SK-N-SH (cell line): ENCODE data around the gene RNF130. TPM values are rescaled to one million over a fixed set of nuclear protein-coding genes. Genes with fewer than 3 reads are reported as not detected.

ENCODE experiments used
- CTCF ChIA-PET: fragments of 300-600, 350-600 bp; formaldehyde crosslinking; extraction: SDS; loops from one replicate; lab custom pipeline; 2021; lab: Yijun Ruan, JAX
- POLR2A ChIA-PET: fragments of 350-600 bp; sonication (Branson Sonifier 250); formaldehyde crosslinking; extraction: SDS; loops from one replicate; lab custom pipeline; 2020; ENCODE audit warnings: antibody characterized with exemption, inconsistent platforms; lab: Yijun Ruan, JAX
- DNase-seq: peaks from one replicate; pipeline ENCODE4 v3.0.0; 2012
- H2AFZ ChIP-seq: fragments of 200-600 bp; sonication (generic); 2 replicates; pipeline ENCODE4 v1.8.1; 2016; ENCODE audit warnings: antibody characterized with exemption, mild to moderate bottlenecking, low read depth
- H3F3A ChIP-seq: fragments of 200-600 bp; sonication (generic); replicated peaks from 2 replicates; pipeline ENCODE3; 2016; ENCODE audit warnings: antibody characterized with exemption, mild to moderate bottlenecking; ENCODE audit not compliant: insufficient read depth
- H3K27ac ChIP-seq, 2 experiments: fragments of 200-500 bp in 1 of 2; fragments of 200-600 bp in 1 of 2; sonication (Bioruptor generic) in 1 of 2; sonication (generic), shearing (Covaris generic) in 1 of 2; 2 replicates each; pipeline versions ENCODE4 v1.5.1 to v1.6.1; 2014 to 2016; ENCODE audit warnings: low read depth in 2 of 2, inconsistent platforms in 1 of 2, low read length in 1 of 2, mild to moderate bottlenecking in 1 of 2, mixed read lengths in 1 of 2
- H3K27me3 ChIP-seq: fragments of 200-600 bp; sonication (generic), shearing (Covaris generic); 2 replicates; pipeline ENCODE4 v1.6.1; 2016; ENCODE audit warnings: mixed run types; ENCODE audit not compliant: insufficient read depth
- H3K36me3 ChIP-seq, 2 experiments: fragments of 200-500 bp in 1 of 2; fragments of 200-600 bp in 1 of 2; sonication (Bioruptor generic) in 1 of 2; sonication (generic) in 1 of 2; replicated peaks in 1 of 2; 2 replicates each; pipeline versions ENCODE3 to v1.5.1; 2014 to 2016; ENCODE audit warnings: low read length in 1 of 2, mild to moderate bottlenecking in 1 of 2; ENCODE audit not compliant: insufficient read depth in 2 of 2, control insufficient read depth in 1 of 2
- H3K4me1 ChIP-seq, 2 experiments: fragments of 200-500 bp in 1 of 2; fragments of 200-600 bp in 1 of 2; sonication (Bioruptor generic) in 1 of 2; sonication (generic), shearing (Covaris generic) in 1 of 2; 2 replicates each; pipeline versions ENCODE4 v1.5.1 to v1.6.1; 2014 to 2016; ENCODE audit warnings: low read depth in 1 of 2, low read length in 1 of 2, mixed run types in 1 of 2; ENCODE audit not compliant: insufficient read depth in 2 of 2, control insufficient read depth in 1 of 2
- H3K4me2 ChIP-seq: fragments of 200-600 bp; sonication (generic), shearing (Covaris generic); 2 replicates; pipeline ENCODE4 v1.6.1; 2017; ENCODE audit warnings: mixed run types
- H3K4me3 ChIP-seq, 2 experiments: fragments of 200-500 bp in 1 of 2; fragments of 200-600 bp in 1 of 2; sonication (Bioruptor generic) in 1 of 2; sonication (generic), shearing (Covaris generic) in 1 of 2; 2 replicates each; pipeline versions ENCODE4 v1.5.1 to v1.8.1; 2014 to 2016; ENCODE audit warnings: low read depth in 2 of 2, inconsistent platforms in 1 of 2, low read length in 1 of 2, mild to moderate bottlenecking in 1 of 2, mixed read lengths in 1 of 2, moderate library complexity in 1 of 2
- H3K79me2 ChIP-seq: fragments of 200-600 bp; sonication (generic); 2 replicates; pipeline ENCODE4 v1.8.1; 2017; ENCODE audit warnings: mild to moderate bottlenecking; ENCODE audit not compliant: insufficient read depth
- H3K9ac ChIP-seq: fragments of 200-600 bp; sonication (generic); 2 replicates; pipeline ENCODE4 v1.6.1; 2017; ENCODE audit warnings: mixed run types
- H3K9me2 ChIP-seq: fragments of 200-600 bp; sonication (generic); 2 replicates; pipeline ENCODE4 v1.6.1; 2017; ENCODE audit warnings: mixed run types
- H3K9me3 ChIP-seq: fragments of 200-600 bp; sonication (generic); 2 replicates; pipeline ENCODE4 v1.6.1; 2017; ENCODE audit warnings: mixed run types, mild to moderate bottlenecking, moderate library complexity
- H4K20me1 ChIP-seq: fragments of 200-600 bp; sonication (generic); 2 replicates; pipeline ENCODE4 v1.6.1; 2017; ENCODE audit warnings: mild to moderate bottlenecking, mixed run types; ENCODE audit not compliant: insufficient read depth
- FOSL2 ChIP-seq: IDR thresholded peaks from 2 replicates; pipeline ENCODE4 v1.4.0; 2012; ENCODE audit warnings: low read depth, mild to moderate bottlenecking, moderate library complexity, borderline replicate concordance
- FOXM1 ChIP-seq: IDR thresholded peaks from 2 replicates; pipeline ENCODE4 v1.4.0; 2012; ENCODE audit warnings: low read depth, mild to moderate bottlenecking
- MEF2A ChIP-seq: IDR thresholded peaks from 2 replicates; pipeline ENCODE4 v1.4.0; 2012; ENCODE audit warnings: low read depth, borderline replicate concordance
- MXI1 ChIP-seq: IDR thresholded peaks from 2 replicates; pipeline ENCODE4 v1.6.1; 2012; ENCODE audit warnings: mild to moderate bottlenecking, low read depth, low read length, improper control_type of control experiment
- RFX5 ChIP-seq: IDR thresholded peaks from 2 replicates; pipeline ENCODE4 v1.6.1; 2012; ENCODE audit warnings: mild to moderate bottlenecking, improper control_type of control experiment, low read length
- RXRA ChIP-seq: IDR thresholded peaks from 2 replicates; pipeline ENCODE4 v1.4.0; 2012; ENCODE audit warnings: low read depth, mild to moderate bottlenecking, borderline replicate concordance
- SIN3A ChIP-seq: IDR thresholded peaks from 2 replicates; pipeline ENCODE4 v1.6.1; 2012; ENCODE audit warnings: low read depth, mild to moderate bottlenecking, low read length, moderate library complexity, borderline replicate concordance
- SMC3 ChIP-seq: IDR thresholded peaks from 2 replicates; pipeline ENCODE4 v1.6.1; 2012; ENCODE audit warnings: low read depth, low read length, improper control_type of control experiment
- TCF12 ChIP-seq: IDR thresholded peaks from 2 replicates; pipeline ENCODE4 v1.4.0; 2012
- WGBS: methylation state at CpG from one replicate; pipeline ENCODE4 v1.1.6; 2017; ENCODE audit warnings: low lambda C conversion rate; 5-methylcytosine and 5-hydroxymethylcytosine counted together
- polyA plus RNA-seq, 3 experiments: library from polyadenylated mRNA; depleted of rRNA; stranded (reverse); fragments of >200 nt; gene quantifications; 2 replicates each; pipeline ENCODE4 v1.2.3, GENCODE V29; 2012
- TF ChIP-seq, protein P1 (sequence below): fragments of 200-600 bp; sonication (generic); IDR thresholded peaks from 2 replicates; pipeline ENCODE4 v1.6.1; 2017; ENCODE audit warnings: antibody characterized with exemption, mild to moderate bottlenecking, moderate library complexity
- TF ChIP-seq, protein P2 (sequence below): IDR thresholded peaks from 2 replicates; pipeline ENCODE4 v1.4.0; 2012; ENCODE audit warnings: low read depth
- TF ChIP-seq, protein P3 (sequence below): IDR thresholded peaks from 2 replicates; pipeline ENCODE4 v1.4.0; 2012; ENCODE audit warnings: low read depth, borderline replicate concordance
- TF ChIP-seq, protein P4 (sequence below): IDR thresholded peaks from 2 replicates; pipeline ENCODE4; 2012

Gene RNF130
- polyA plus RNA-seq, 1 of the 3 experiments (the other 2 are of a cell fraction), result 41.4 TPM

DNA sequence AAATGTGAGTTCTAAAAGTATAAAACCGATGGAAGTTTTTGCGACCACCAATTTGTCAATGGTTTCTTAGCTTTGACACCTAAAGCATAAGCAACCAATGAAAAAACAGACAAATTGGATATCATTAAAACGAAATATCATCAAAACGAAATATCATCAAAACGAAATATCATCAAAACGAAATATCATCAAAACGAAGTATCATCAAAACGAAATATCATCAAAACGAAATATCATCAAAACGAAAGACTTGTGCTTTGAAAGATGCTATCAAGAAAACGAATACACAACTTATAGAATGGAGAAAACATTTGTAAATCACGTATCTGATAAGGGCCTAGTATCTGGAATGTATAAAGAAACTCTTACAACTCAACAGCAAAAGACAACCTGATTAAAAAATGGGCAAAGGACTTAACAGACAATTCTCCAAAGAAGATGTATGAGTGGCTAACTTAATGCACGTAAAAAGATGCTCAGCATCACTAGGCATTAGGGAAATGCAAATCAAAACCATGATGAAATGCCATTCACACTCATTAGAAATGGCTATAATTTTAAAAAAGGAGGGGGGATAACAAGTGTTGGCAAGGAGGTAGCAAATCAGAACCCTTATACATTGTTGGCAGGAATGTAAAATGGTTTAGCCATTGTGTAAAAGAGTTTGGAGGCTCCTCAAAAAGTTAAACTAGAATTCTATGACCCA, 134.4 kb downstream of the RNF130 start:
- TF ChIP-seq MEF2A (no peak), FOXM1 (no peak), SIN3A (no peak), SMC3 (no peak), TCF12 (no peak), FOSL2 (no peak)
- TF ChIP-seq, protein P1, sequence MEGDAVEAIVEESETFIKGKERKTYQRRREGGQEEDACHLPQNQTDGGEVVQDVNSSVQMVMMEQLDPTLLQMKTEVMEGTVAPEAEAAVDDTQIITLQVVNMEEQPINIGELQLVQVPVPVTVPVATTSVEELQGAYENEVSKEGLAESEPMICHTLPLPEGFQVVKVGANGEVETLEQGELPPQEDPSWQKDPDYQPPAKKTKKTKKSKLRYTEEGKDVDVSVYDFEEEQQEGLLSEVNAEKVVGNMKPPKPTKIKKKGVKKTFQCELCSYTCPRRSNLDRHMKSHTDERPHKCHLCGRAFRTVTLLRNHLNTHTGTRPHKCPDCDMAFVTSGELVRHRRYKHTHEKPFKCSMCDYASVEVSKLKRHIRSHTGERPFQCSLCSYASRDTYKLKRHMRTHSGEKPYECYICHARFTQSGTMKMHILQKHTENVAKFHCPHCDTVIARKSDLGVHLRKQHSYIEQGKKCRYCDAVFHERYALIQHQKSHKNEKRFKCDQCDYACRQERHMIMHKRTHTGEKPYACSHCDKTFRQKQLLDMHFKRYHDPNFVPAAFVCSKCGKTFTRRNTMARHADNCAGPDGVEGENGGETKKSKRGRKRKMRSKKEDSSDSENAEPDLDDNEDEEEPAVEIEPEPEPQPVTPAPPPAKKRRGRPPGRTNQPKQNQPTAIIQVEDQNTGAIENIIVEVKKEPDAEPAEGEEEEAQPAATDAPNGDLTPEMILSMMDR, result no peak
- 70% methylated on average over 13 of the region's 13 CpGs for WGBS
- CTCF ChIA-PET, result no interaction called here
- Histone ChIP-seq H3K36me3 (no peaks in the 10 kb centered on the region), H3F3A (peaks cover 4% of the 10 kb centered on the region), H3K27ac (no peak overlapping the region), H3K79me2 (no peaks in the 10 kb centered on the region), H3K27me3 (no peaks in the 10 kb centered on the region), H2AFZ (no peak overlapping the region), H4K20me1 (no peaks in the 10 kb centered on the region), H3K4me1 (no peaks in the 10 kb centered on the region), H3K9ac (no peak overlapping the region), H3K9me2 (0 out of 2 replicates have a peak, but pooled peaks cover 5% of the 10 kb centered on the region), H3K4me2 (no peak overlapping the region), H3K9me3 (no peaks in the 10 kb centered on the region), H3K4me3 (no peak overlapping the region)
- DNase-seq, result no peak
- POLR2A ChIA-PET, result no interaction called here

DNA sequence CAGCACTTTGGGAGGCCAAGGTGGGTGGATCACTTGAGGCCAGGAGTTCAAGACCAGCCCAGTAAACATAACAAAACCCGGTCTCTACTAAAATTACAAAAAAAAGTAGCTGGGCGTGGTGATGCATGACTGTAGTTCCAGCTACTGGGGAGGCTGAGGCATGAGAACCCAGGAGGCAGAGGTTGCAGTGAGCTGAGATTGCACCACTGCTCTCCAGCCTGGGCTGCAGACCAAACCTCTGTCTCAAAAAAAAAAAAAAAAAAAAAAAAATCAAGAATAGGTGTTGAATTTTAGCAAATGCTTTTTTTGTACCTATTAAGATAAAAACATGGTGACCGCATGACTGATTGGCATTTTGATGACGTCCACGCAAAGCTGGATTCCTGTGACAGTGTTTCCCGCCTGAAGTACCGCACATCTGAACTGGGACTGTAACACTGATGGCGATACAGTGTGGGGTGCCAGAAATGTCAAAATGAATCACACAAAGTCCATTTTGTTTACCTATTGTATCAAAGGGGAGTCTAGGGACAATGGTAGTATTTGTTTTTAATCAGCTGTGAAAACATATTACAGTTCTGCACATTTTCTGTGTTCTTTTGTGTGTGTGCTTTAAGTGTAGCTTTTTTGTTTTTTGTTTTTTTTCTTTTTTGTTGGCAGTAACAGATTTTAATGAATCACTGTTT, 140.6 kb downstream of the RNF130 start:
- H4K20me1 ChIP-seq, result no peaks in the 10 kb centered on the region
- no peak for DNase-seq
- no peak overlapping the region for H3K9ac ChIP-seq
- no peaks in the 10 kb centered on the region for H3K79me2 ChIP-seq
- 86% methylated on average over 8 of the region's 8 CpGs for WGBS
- POLR2A ChIA-PET, result no interaction called here
- no peaks in the 10 kb centered on the region for H3K36me3 ChIP-seq
- no peaks in the 10 kb centered on the region for H3K9me3 ChIP-seq
- H3K4me2 ChIP-seq, result no peak overlapping the region
- no peaks in the 10 kb centered on the region for H3K4me1 ChIP-seq
- no peak for TF ChIP-seq RFX5
- TF ChIP-seq RXRA, result no peak
- no peaks in the 10 kb centered on the region for H3F3A ChIP-seq
- no peak overlapping the region for H3K27ac ChIP-seq
- CTCF ChIA-PET, result interaction anchor here (1.1 kb wide), 1 partner anchor 24 kb away, joined by 3 read pairs; no protein-coding TSS in a partner anchor
- no peak overlapping the region for H3K4me3 ChIP-seq
- no peaks in the 10 kb centered on the region for H3K9me2 ChIP-seq
- no peaks in the 10 kb centered on the region for H3K27me3 ChIP-seq
- no peak overlapping the region for H2AFZ ChIP-seq

DNA sequence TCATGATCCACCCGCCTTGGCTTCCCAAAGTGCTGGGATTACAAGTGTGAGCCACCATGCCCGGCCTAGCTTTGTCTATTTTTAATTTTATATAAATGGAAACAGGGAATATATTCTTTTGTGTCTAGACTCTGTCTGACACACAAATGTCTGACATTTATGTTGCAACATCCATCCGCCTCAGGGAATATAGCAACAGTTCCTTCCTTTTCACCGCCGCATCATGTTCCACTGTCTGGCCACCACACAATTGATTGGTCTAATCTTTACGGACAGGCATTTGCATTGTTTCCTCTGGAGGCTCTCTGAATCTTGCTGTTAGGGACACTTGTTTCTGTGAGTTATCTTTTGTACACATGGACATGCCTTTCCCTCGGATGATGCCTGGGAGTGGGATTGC, 143.7 kb downstream of the RNF130 start:
- Histone ChIP-seq H3K27me3 (no peaks in the 10 kb centered on the region), H4K20me1 (no peaks in the 10 kb centered on the region), H3K9me2 (no peaks in the 10 kb centered on the region), H3K79me2 (no peaks in the 10 kb centered on the region), H3K9me3 (no peaks in the 10 kb centered on the region), H3K36me3 (no peaks in the 10 kb centered on the region)
- WGBS, result 80% methylated on average over 7 of the region's 7 CpGs
- POLR2A ChIA-PET, result no interaction called here
- TF ChIP-seq, protein P2, sequence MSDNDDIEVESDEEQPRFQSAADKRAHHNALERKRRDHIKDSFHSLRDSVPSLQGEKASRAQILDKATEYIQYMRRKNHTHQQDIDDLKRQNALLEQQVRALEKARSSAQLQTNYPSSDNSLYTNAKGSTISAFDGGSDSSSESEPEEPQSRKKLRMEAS, result no peak
- TF ChIP-seq MXI1, result no peak
- TF ChIP-seq, protein P3, sequence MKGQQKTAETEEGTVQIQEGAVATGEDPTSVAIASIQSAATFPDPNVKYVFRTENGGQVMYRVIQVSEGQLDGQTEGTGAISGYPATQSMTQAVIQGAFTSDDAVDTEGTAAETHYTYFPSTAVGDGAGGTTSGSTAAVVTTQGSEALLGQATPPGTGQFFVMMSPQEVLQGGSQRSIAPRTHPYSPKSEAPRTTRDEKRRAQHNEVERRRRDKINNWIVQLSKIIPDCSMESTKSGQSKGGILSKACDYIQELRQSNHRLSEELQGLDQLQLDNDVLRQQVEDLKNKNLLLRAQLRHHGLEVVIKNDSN, result no peak
- TF ChIP-seq, protein P4, sequence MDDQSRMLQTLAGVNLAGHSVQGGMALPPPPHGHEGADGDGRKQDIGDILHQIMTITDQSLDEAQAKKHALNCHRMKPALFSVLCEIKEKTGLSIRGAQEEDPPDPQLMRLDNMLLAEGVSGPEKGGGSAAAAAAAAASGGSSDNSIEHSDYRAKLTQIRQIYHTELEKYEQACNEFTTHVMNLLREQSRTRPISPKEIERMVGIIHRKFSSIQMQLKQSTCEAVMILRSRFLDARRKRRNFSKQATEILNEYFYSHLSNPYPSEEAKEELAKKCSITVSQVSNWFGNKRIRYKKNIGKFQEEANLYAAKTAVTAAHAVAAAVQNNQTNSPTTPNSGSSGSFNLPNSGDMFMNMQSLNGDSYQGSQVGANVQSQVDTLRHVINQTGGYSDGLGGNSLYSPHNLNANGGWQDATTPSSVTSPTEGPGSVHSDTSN, result no peak
- TF ChIP-seq, all 33 proteins: peak for 0
- Histone ChIP-seq H3K27ac (no peak overlapping the region), H2AFZ (no peak overlapping the region), H3F3A (no peaks in the 10 kb centered on the region), H3K4me1 (no peaks in the 10 kb centered on the region), H3K9ac (no peak overlapping the region), H3K4me3 (no peak overlapping the region), H3K4me2 (no peak overlapping the region)
- CTCF ChIA-PET, result no interaction called here
- no peak for DNase-seq
